Measurements from ENCODE around the gene OLA1. TPM values are rescaled to one million over a fixed set of nuclear protein-coding genes. Genes with fewer than 3 reads are reported as not detected.

Gene OLA1
- polyA plus RNA-seq, 3 donors, result 24.9 to 72.3 (median 71.9) TPM

GRCh38 chr2:174059178-174059883, 189.0 kb downstream of the OLA1 start:
- H3K27ac Mint-ChIP-seq, result peak overlapping the region; percentile 17 to 77 (median 46)
- H3K4me3 Mint-ChIP-seq, result no peak overlapping the region
- no peak overlapping the region for H2AFZ ChIP-seq (ENCODE audit: insufficient read depth, low read depth, low read length, poor library complexity, severe bottlenecking)
- no peaks in the 10 kb centered on the region for H3K27me3 ChIP-seq (ENCODE audit: control insufficient read depth in 2 of 2, insufficient read depth in 2 of 2, low read length in 2 of 2)
- no peaks in the 10 kb centered on the region for H3K79me2 ChIP-seq (ENCODE audit: insufficient read depth, low read length)
- H3K4me3 ChIP-seq (replicated peaks in 1 of 3; ENCODE audit: low read depth in 2 of 3, low read length in 3 of 3), result no peak overlapping the region
- H4K20me1 ChIP-seq (ENCODE audit: insufficient read depth, low read length), result no peaks in the 10 kb centered on the region
- H3K9me3 Mint-ChIP-seq, result peaks cover 4 to 16% (median 11%) of the 10 kb centered on the region in 7 donors
- H3K4me2 ChIP-seq (replicated peaks; ENCODE audit: extremely low read depth, low read length, poor library complexity, severe bottlenecking), result no peak overlapping the region
- intact Hi-C loops (cut with micrococcal nuclease), result no loop called here
- peaks cover 8 to 9% of the 10 kb centered on the region in 2 donors for H3K4me1 ChIP-seq (ENCODE audit: control insufficient read depth in 1 of 2, insufficient read depth in 2 of 2, low read length in 2 of 2)
- no peaks in the 10 kb centered on the region for H3K36me3 Mint-ChIP-seq
- peaks cover 0 to 4% (median 2%) of the 10 kb centered on the region in 3 donors for H3K27me3 Mint-ChIP-seq (ENCODE audit: low read depth in 3 of 3)
- 0% methylated on average over 4 of the region's 6 CpGs for WGBS (ENCODE audit: insufficient coverage)
- H3K27ac ChIP-seq (ENCODE audit: low read depth in 1 of 2, low read length in 2 of 2), result peak overlapping the region in 1 of 2 donors; percentile 14
- H3K4me1 Mint-ChIP-seq, result peaks cover 10% of the 10 kb centered on the region
- peak; percentile 63 to 77 (median 70) for DNase-seq
- TF ChIP-seq, protein P1, sequence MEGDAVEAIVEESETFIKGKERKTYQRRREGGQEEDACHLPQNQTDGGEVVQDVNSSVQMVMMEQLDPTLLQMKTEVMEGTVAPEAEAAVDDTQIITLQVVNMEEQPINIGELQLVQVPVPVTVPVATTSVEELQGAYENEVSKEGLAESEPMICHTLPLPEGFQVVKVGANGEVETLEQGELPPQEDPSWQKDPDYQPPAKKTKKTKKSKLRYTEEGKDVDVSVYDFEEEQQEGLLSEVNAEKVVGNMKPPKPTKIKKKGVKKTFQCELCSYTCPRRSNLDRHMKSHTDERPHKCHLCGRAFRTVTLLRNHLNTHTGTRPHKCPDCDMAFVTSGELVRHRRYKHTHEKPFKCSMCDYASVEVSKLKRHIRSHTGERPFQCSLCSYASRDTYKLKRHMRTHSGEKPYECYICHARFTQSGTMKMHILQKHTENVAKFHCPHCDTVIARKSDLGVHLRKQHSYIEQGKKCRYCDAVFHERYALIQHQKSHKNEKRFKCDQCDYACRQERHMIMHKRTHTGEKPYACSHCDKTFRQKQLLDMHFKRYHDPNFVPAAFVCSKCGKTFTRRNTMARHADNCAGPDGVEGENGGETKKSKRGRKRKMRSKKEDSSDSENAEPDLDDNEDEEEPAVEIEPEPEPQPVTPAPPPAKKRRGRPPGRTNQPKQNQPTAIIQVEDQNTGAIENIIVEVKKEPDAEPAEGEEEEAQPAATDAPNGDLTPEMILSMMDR (IDR thresholded peaks at IDR 0.05), result no peak
- H3K9ac ChIP-seq (ENCODE audit: insufficient read depth, low read length, poor library complexity, severe bottlenecking), result no peak overlapping the region
- no peaks in the 10 kb centered on the region for H3K36me3 ChIP-seq (replicated peaks in 1 of 2; ENCODE audit: control insufficient read depth in 1 of 2, insufficient read depth in 2 of 2, low read length in 2 of 2)
- peaks cover 4 to 6% of the 10 kb centered on the region in 2 donors for H3K9me3 ChIP-seq (replicated peaks in 1 of 2; ENCODE audit: control insufficient read depth in 1 of 2, insufficient read depth in 1 of 2, low read length in 2 of 2)

DNA sequence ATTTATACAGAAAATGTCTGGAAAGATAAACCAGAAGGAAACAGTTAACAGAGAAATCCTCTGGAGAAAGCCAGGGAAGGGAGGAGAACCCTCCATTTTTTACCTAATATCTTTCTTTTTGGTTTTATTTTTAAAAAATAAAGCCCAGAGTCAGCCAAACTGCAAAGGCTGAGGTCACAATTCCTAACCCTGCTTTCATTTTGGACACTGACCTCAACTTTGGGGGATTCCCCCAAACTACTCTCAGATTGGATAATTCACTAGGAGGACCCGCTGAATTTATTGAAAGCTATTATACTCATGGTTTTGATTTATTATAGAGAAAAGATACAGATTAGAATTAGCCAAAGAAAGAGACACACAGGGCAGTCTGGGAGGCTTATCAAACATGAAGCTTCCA, 189.9 kb downstream of the OLA1 start:
- H3K27ac Mint-ChIP-seq, result no peak overlapping the region

More for the DNA sequence above, 189.9 kb downstream of the OLA1 start:
- H3K4me1 Mint-ChIP-seq, result peaks cover 16% of the 10 kb centered on the region
- TF ChIP-seq, protein P1 (IDR thresholded peaks at IDR 0.05), result no peak
- H3K9me3 Mint-ChIP-seq, result peaks cover 4 to 16% (median 11%) of the 10 kb centered on the region in 7 donors
- H3K27ac ChIP-seq (ENCODE audit: low read depth in 1 of 2, low read length in 2 of 2), result no peak overlapping the region
- no peak overlapping the region for H2AFZ ChIP-seq (ENCODE audit: insufficient read depth, low read depth, low read length, poor library complexity, severe bottlenecking)
- intact Hi-C loops (cut with micrococcal nuclease), result no loop called here
- no peaks in the 10 kb centered on the region for H4K20me1 ChIP-seq (ENCODE audit: insufficient read depth, low read length)
- H3K79me2 ChIP-seq (ENCODE audit: insufficient read depth, low read length), result no peaks in the 10 kb centered on the region
- H3K36me3 Mint-ChIP-seq, result no peaks in the 10 kb centered on the region
- no peak overlapping the region for H3K4me3 ChIP-seq (replicated peaks in 1 of 3; ENCODE audit: low read depth in 2 of 3, low read length in 3 of 3)
- no CpG with 5 or more reads among the region's 1 CpG for WGBS (ENCODE audit: insufficient coverage)
- H3K4me2 ChIP-seq (replicated peaks; ENCODE audit: extremely low read depth, low read length, poor library complexity, severe bottlenecking), result no peak overlapping the region
- H3K4me3 Mint-ChIP-seq, result no peak overlapping the region
- H3K4me1 ChIP-seq (ENCODE audit: control insufficient read depth in 1 of 2, insufficient read depth in 2 of 2, low read length in 2 of 2), result peaks cover 8 to 9% of the 10 kb centered on the region in 2 donors
- H3K27me3 Mint-ChIP-seq (ENCODE audit: low read depth in 3 of 3), result peaks cover 0 to 2% (median 1%) of the 10 kb centered on the region in 3 donors
- peaks cover 4 to 6% of the 10 kb centered on the region in 2 donors for H3K9me3 ChIP-seq (replicated peaks in 1 of 2; ENCODE audit: control insufficient read depth in 1 of 2, insufficient read depth in 1 of 2, low read length in 2 of 2)
- DNase-seq, result no peak
- no peak overlapping the region for H3K9ac ChIP-seq (ENCODE audit: insufficient read depth, low read length, poor library complexity, severe bottlenecking)
- H3K27me3 ChIP-seq (ENCODE audit: control insufficient read depth in 2 of 2, insufficient read depth in 2 of 2, low read length in 2 of 2), result no peaks in the 10 kb centered on the region
- H3K36me3 ChIP-seq (replicated peaks in 1 of 2; ENCODE audit: control insufficient read depth in 1 of 2, insufficient read depth in 2 of 2, low read length in 2 of 2), result no peaks in the 10 kb centered on the region
